Stimulated activated CD4-positive, alpha-beta T cell treated with anti-CD3 and anti-CD28 coated beads, TNF-alpha, amount 100 ng/mL, for 4 hours (primary cell): ENCODE data around the gene C5AR1.
"Not testable (repeated sequence)": the region's sequence is repeated elsewhere in the genome, so short reads cannot be mapped to it uniquely, and the experiment has no call there.

Experiments
- DNase-seq, 3 experiments: peaks; one replicate each; pipeline ENCODE4 v3.0.0-alpha.2; 2020; ENCODE audit warnings: low read depth in 3 of 3

The C5AR1 gene

DNA sequence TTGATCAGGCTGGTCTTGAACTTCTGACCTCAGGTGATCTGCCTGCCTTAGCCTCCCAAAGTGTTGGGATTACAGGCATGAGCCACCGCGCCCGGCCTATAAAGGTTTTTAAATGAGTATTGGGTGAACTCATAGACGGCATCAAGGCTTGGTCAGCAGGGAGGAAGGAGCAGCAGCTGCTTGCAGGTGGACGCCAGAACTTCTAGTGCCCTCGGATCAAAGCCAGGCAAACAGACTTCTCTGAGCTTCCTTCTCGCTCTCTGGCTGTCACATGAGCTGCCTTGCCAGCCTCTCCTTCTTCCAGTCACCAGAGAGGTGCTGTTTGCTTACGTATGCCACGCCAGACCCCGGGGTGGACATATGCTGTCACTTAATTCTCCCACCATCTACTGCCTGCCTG, 55.8 kb downstream of the C5AR1 start:
- DNase-seq, result not testable (repeated sequence)

DNA sequence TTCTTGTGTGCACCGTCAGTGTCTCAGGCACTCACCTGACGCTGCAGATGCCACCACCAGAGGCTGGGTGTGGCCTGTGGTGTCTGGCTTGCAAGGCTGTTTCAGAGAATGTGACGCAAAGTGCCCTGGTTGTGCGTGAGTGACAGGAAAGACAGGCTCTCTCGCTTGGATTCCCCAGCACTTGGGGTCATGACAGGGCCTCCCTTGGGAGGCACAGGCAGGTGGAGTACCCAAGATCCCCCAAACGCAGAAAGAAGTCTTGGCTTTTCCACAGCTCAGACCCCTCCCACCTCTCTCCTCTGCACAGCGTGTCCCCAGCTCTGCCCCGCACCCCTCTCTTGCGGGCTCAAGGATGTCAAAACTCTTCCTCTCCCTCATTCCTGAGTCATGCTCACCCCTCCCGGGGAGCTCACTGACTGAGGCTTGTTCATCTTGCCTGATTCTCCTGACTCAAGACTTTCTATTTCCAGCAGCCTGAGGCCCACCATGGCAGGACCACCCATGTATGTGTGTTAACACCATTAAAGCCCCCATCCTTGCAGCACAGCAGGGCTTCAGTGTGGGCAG, 60.5 kb downstream of the C5AR1 start:
- DNase-seq, result no peak

DNA sequence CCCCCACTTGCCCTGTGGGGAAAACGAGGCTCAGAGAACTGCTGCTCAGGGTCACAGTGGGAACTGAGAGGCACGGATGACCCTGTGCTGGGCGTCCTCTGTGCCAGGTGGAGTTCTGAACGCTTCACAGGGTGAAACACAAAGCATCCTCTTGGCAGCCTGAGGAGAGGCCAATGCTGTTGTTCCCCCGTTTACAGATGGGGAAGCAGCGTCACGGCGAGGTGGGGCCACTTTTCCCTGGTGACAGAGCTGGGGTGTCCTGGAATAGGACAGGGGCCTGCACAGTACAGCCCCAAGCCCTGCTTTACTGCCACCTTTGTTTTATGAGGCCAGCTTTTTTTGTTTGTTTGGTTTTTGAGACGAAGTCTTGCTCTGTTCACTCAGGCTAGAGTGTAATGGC, 61.6 kb downstream of the C5AR1 start:
- no peak for DNase-seq
